ENCODE measurements around the gene DGKQ. TPM values are rescaled to one million over a fixed set of nuclear protein-coding genes. Genes with fewer than 3 reads are reported as not detected.
A peak's percentile ranks its signal among the peaks of the same experiment; 100 is the strongest.

DGKQ gene
- total RNA-seq, 4 donors from 2014 or later: 1.2 to 12.7 (median 10.1) TPM

DNA sequence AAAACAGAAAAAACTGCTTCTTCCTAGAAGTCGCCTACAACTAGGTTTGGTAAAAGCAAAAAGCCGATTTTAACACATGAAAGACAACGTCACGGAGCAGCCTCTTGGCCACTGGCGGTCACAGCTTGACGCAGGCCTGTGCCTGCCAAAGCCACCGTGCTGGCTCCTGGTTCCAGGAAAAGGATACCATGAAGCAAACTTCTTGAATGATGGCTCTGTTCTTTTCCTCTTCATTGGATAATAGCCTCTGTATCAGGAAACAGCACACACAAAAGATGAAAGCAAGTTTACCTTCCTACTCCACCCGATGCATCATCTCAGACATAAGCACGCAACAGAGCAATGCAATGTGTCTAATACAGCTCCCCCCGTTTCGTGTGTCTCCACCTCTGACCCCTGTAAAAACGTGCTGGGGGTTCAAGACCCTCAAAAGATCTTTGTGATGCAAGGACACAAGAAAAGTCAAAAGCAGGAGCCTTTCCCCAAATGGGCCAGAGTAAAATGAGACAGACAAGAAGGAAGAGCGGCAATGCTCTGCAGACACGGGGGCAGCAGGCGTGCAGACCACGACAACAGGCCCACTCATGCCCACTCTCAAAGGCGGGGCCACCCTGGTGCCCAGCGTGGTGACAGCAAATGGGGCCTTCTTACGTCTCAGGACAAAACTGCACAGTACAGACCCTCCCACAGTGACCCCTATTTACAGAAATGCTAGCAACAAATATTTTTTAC, 60.7 kb downstream of the DGKQ start:
- Histone ChIP-seq H3K27ac (peak overlapping the region; percentile 64 to 72), H3K27me3 (no peaks in the 10 kb centered on the region), H3K9me3 (no peaks in the 10 kb centered on the region), H3K4me1 (peaks cover 0 to 3% of the 10 kb centered on the region in 2 donors), H3K36me3 (no peaks in the 10 kb centered on the region), H3K4me3 (no peak overlapping the region)
- peak in 1 of 2 donors; percentile 57 for DNase-seq
- TF ChIP-seq, protein P1, sequence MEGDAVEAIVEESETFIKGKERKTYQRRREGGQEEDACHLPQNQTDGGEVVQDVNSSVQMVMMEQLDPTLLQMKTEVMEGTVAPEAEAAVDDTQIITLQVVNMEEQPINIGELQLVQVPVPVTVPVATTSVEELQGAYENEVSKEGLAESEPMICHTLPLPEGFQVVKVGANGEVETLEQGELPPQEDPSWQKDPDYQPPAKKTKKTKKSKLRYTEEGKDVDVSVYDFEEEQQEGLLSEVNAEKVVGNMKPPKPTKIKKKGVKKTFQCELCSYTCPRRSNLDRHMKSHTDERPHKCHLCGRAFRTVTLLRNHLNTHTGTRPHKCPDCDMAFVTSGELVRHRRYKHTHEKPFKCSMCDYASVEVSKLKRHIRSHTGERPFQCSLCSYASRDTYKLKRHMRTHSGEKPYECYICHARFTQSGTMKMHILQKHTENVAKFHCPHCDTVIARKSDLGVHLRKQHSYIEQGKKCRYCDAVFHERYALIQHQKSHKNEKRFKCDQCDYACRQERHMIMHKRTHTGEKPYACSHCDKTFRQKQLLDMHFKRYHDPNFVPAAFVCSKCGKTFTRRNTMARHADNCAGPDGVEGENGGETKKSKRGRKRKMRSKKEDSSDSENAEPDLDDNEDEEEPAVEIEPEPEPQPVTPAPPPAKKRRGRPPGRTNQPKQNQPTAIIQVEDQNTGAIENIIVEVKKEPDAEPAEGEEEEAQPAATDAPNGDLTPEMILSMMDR (IDR thresholded peaks at IDR 0.05): no peak
- TF ChIP-seq POLR2A (IDR thresholded peaks at IDR 0.05): no peak
- intact Hi-C loops (cut with DNase I; ENCODE audit: low total_unique reads): no loop called here

DNA sequence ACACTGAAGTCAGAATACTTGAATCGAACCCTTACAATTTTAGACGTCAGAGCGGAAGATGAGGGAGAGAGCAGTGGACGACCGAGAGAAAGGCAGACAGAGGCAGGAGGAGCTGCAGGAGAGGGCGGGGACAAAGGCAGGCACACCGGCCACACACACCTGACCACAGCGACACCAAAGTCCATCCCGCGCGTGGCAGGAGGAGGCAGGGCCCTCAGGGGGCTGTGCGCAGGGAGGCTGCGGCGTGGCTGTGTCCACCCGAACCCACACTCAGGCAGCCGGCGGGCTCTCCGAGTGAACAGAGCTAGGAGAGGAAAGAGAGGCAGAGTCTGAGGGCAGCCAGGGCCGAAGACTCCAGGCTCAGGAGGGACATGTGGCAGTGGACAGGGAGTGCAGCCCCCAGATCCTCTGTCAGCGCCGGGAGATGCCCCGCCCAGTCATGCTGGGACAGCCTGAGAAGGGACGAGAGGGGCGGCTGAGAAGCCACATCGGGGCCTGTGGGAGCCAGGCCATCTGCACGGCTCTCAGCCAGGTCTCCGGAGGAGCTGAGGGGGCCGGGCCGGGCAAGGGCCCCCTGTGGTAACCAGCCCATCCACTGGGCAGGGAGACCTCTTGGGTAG, 61.4 kb downstream of the DGKQ start:
- no peak for DNase-seq
- Histone ChIP-seq H3K36me3 (no peaks in the 10 kb centered on the region), H3K4me3 (no peak overlapping the region), H3K27me3 (no peaks in the 10 kb centered on the region), H3K4me1 (peaks cover 0 to 3% of the 10 kb centered on the region in 2 donors), H3K9me3 (no peaks in the 10 kb centered on the region), H3K27ac (peak overlapping the region; percentile 64 to 72)
- intact Hi-C loops (cut with DNase I; ENCODE audit: low total_unique reads): no loop called here
- no peak for TF ChIP-seq POLR2A (IDR thresholded peaks at IDR 0.05)
- TF ChIP-seq, protein P1 (IDR thresholded peaks at IDR 0.05): no peak

DNA sequence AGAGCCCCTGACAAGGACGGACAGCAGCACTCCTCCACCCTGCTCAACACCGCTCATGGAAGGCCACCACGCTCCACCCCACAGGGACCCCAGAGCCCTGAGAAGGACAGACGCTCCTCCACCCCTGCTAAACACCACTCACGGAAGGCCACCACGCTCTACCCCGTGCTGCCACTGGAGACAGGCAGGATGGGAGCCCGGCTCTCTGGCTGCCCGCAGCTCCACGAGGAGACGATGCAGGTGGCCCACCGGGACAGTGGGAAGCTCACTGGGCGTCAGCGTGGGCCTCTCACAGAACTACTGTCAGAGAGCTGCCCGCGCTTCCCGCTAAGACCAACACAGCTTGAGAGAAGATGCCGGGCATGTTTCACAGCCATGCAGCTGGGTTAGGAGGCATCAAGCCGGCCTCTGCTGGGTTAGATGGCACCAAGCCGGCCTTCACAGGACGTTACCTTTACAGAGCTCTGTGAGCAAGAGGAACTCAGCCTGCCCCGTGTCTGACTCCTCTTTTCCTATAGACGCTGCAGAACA, 62.1 kb downstream of the DGKQ start:
- H3K4me1 ChIP-seq: peaks cover 0 to 3% of the 10 kb centered on the region in 2 donors
- H3K9me3 ChIP-seq: no peaks in the 10 kb centered on the region
- peak overlapping the region in 1 of 2 donors; percentile 23 for H3K27ac ChIP-seq
- TF ChIP-seq POLR2A (IDR thresholded peaks at IDR 0.05): no peak
- TF ChIP-seq, protein P1 (IDR thresholded peaks at IDR 0.05): no peak
- intact Hi-C loops (cut with DNase I; ENCODE audit: low total_unique reads): no loop called here
- no peak for DNase-seq
- no peaks in the 10 kb centered on the region for H3K27me3 ChIP-seq
- H3K36me3 ChIP-seq: no peaks in the 10 kb centered on the region
- H3K4me3 ChIP-seq: no peak overlapping the region

DNA sequence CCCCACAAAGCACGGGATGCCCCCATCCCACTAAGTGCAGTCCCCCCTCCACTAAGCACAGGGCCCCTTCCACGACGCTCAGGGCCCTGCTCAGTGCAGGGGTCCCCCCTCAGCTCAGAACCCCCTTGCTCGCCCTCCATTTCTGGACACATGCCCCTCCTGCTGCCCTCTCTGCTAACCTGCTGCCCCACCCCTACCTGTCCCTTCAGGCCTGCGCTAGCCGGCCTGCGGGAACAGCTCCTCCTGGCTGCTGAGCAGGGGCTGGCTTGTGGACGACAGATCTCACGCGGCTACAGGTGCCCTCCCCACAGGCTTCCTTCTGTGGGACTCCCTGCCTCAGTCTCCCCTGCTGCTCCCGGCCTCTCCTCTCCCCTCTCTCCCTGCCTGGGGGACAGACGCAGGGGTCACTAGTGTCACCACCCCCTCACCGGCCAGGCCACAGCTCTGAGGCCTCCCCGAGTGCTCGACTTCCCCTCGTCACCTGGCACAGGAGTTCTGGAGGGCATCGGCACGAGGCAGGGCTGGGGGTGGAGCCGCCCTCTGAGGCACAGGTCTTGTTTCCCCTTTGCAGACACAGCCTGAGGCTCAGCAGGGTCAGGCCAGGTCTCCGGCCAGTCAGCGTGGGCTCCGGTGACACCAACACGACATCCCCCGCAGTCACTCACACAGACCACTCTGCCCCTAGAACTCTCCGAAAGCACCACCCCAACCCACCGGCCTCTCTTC, 62.8 kb downstream of the DGKQ start:
- Histone ChIP-seq H3K4me3 (no peak overlapping the region), H3K27ac (no peak overlapping the region), H3K36me3 (no peaks in the 10 kb centered on the region), H3K9me3 (no peaks in the 10 kb centered on the region), H3K4me1 (peaks cover 0 to 3% of the 10 kb centered on the region in 2 donors), H3K27me3 (no peaks in the 10 kb centered on the region)
- intact Hi-C loops (cut with DNase I; ENCODE audit: low total_unique reads): no loop called here
- DNase-seq: no peak
- TF ChIP-seq, protein P1 (IDR thresholded peaks at IDR 0.05): no peak
- no peak for TF ChIP-seq POLR2A (IDR thresholded peaks at IDR 0.05)
